ENCODE data around the gene FHL2.

FHL2 gene

DNA sequence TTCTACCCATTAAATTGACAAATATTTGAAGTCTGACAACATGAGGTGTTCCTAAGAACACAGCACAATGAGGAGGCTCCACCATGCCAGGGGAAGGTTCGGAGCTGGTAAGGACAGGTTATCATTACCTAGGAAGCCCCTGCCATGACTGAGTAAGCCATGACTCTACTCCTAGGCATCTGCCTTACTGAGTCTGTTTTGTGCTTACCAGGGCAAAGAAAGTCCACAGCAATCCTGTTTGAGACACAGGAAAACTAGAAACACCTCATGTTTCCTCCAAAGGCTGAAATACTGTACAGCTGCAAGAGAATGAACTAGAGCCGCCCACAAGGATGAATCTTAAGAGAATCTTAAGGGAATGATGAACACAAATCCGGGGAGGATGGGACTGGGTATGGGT, 80.9 kb downstream of the FHL2 start:
- no peak for DNase-seq (ENCODE audit: low read depth in 3 of 3)

DNA sequence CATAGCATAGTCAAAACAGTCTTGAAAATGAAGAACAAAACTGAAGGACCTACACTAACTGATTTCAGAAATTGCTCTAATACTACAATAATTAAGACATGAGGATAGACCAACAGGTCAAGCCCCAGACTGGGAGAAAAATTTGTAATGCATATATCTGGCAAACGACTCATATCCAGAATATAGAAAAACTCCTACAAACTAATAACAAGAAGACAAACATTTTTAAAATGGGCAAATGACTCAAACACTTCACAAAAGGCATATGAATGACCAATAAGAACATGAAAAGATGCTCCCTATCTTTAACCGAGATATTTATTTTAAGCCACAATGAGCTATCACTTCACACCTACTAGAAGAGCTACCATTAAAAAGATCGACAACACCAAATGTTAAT, 83.5 kb downstream of the FHL2 start:
- no peak for DNase-seq (ENCODE audit: low read depth in 3 of 3)

DNA sequence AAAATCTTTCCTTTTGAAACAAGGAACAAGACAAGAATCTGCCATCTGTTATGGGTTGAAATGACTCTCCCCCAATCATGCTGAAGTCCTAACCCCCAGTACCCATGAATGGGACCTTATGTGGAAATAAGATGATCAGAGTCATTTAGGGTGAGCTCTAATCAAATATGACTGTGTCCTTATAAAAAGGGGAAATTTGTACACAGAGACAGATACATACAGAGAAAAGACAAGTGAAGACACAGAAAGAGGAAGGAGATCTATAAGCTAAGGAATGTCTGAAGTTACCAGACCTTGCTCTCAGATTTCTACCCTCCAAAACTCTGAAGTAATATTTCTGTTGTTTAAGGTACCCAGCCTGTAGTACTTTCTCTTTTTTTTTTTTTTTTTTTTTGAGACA, 85.0 kb downstream of the FHL2 start:
- DNase-seq (ENCODE audit: low read depth in 3 of 3) = no peak

Measured in stimulated activated CD4-positive, alpha-beta T cell treated with anti-CD3 and anti-CD28 coated beads, TNF-alpha, amount 100 ng/mL, for 4 hours (primary cell).